ENCODE results near the gene LIMK1.

LIMK1 gene

GRCh38 chr7:74056096-74056915, 27.3 kb upstream of the LIMK1 start:
- DNase-seq: no peak

GRCh38 chr7:74057216-74057925, 26.2 kb upstream of the LIMK1 start:
- no peak for DNase-seq

- no peak for DNase-seq
Measured at GRCh38 chr7:74057987-74058386, 25.6 kb upstream of the LIMK1 start.

- DNase-seq: no peak
Measured at GRCh38 chr7:74058486-74058885, 25.1 kb upstream of the LIMK1 start.

GRCh38 chr7:74059037-74059436, 24.6 kb upstream of the LIMK1 start:
- no peak for DNase-seq

- no peak for DNase-seq
Measured at GRCh38 chr7:74059681-74060588, 23.7 kb upstream of the LIMK1 start.

GRCh38 chr7:74061840-74062539, 21.6 kb upstream of the LIMK1 start:
- DNase-seq: peak; percentile 85

- no peak for DNase-seq
Measured at GRCh38 chr7:74063223-74063641, 20.4 kb upstream of the LIMK1 start.

- no peak for DNase-seq
Measured at GRCh38 chr7:74063646-74064045, 20.0 kb upstream of the LIMK1 start.

GRCh38 chr7:74064696-74065095, 18.9 kb upstream of the LIMK1 start:
- DNase-seq: no peak

GRCh38 chr7:74066626-74067025, 17.0 kb upstream of the LIMK1 start:
- DNase-seq: no peak

GRCh38 chr7:74068378-74069085, 15.1 kb upstream of the LIMK1 start:
- DNase-seq: no peak

- DNase-seq: no peak
Measured at GRCh38 chr7:74069086-74069541, 14.5 kb upstream of the LIMK1 start.

GRCh38 chr7:74069790-74070618, 13.6 kb upstream of the LIMK1 start:
- no peak for DNase-seq

- DNase-seq: no peak
Measured at GRCh38 chr7:74070619-74070921, 13.0 kb upstream of the LIMK1 start.

GRCh38 chr7:74071121-74071520, 12.5 kb upstream of the LIMK1 start:
- DNase-seq: no peak

- no peak for DNase-seq
Measured at GRCh38 chr7:74074770-74075169, 8.8 kb upstream of the LIMK1 start.

- DNase-seq: no peak
Measured at GRCh38 chr7:74078461-74078860, 5.1 kb upstream of the LIMK1 start.

GRCh38 chr7:74082770-74083116, 861 bp upstream of the LIMK1 start:
- DNase-seq: no peak

- peak; percentile 38 for DNase-seq
Measured at GRCh38 chr7:74083928-74084721, 521 bp downstream of the LIMK1 start.

Measured in suppressor macrophage treated with lipopolysaccharide for 4 hours (primary cell).